HCT116 (cell line): ENCODE results near the gene ZBTB47. TPM values are rescaled to one million over a fixed set of nuclear protein-coding genes. Genes with fewer than 3 reads are reported as not detected.

Experiments used
- ATAC-seq: fragments of 200-7000 bp; cut with Tn5 transposase; 2 replicates; pipeline ENCODE4 v1.9.1; 2020; ENCODE audit warnings: mild to moderate bottlenecking, moderate library complexity
- BruUV-seq: library from RNA; stranded (reverse); fragments of 400-500 nt; replicated peaks from 2 replicates; lab custom pipeline; 2021; lab: Mats Ljungman, UMichigan
- CTCF ChIA-PET: fragments of 300-600 bp; sonication (Branson Sonifier 250); formaldehyde crosslinking; loops from one replicate; lab custom pipeline; 2021; ENCODE audit warnings: antibody characterized with exemption; lab: Charles Lee
- POLR2A ChIA-PET: fragments of 300-600, 350-600 bp; sonication (Branson Sonifier 250); formaldehyde crosslinking; loops from one replicate; lab custom pipeline; 2021; ENCODE audit warnings: antibody characterized with exemption; lab: Charles Lee
- RAD21 ChIA-PET, 2 experiments: fragments of 300-600 bp; sonication (Branson Sonifier 250); formaldehyde crosslinking; loops; one replicate each; lab custom pipeline; 2023; ENCODE audit warnings: low total read pairs in 2 of 2; ENCODE audit not compliant: uncharacterized antibody in 2 of 2, unreplicated experiment in 2 of 2, low non-redundant PET in 1 of 2; lab: Charles Lee
- DNase-seq: peaks from one replicate; pipeline ENCODE4 v3.0.0-alpha.2; 2010; ENCODE audit warnings: low read depth, low spot score
- H2AFZ ChIP-seq: fragments of 200-600 bp; shearing (Covaris generic), sonication (generic); 2 replicates; pipeline ENCODE4 v1.6.1; 2017; ENCODE audit warnings: low read depth, mixed run types, mixed read lengths, antibody characterized with exemption, low read length; ENCODE audit not compliant: poor library complexity, severe bottlenecking
- H3K27ac ChIP-seq: 2 replicates; pipeline ENCODE4 v1.5.1; 2012; ENCODE audit warnings: low read depth, low read length
- H3K27me3 ChIP-seq: fragments of 200-600 bp; sonication (generic); 2 replicates; pipeline ENCODE4 v1.6.1; 2016; ENCODE audit warnings: mixed run types, low read length, mixed read lengths; ENCODE audit not compliant: insufficient read depth
- H3K36me3 ChIP-seq, 2 experiments: fragments of 200-500 bp in 1 of 2; fragments of 200-600 bp in 1 of 2; sonication (Bioruptor generic) in 1 of 2; sonication (generic) in 1 of 2; 2 replicates each; pipeline versions ENCODE4 v1.5.1 to v1.6.1; 2014 to 2016; ENCODE audit warnings: low read length in 2 of 2, inconsistent platforms in 1 of 2, mixed read lengths in 1 of 2, mixed run types in 1 of 2; ENCODE audit not compliant: insufficient read depth in 2 of 2, control insufficient read depth in 1 of 2
- H3K4me1 ChIP-seq, 2 experiments: fragments of 200-600 bp in 1 of 2; sonication (generic) in 1 of 2; 2 replicates each; pipeline versions ENCODE4 v1.5.1 to v1.6.1; 2012 to 2017; ENCODE audit warnings: low read length in 2 of 2, inconsistent platforms in 1 of 2, mild to moderate bottlenecking in 1 of 2, mixed read lengths in 1 of 2, mixed run types in 1 of 2, moderate library complexity in 1 of 2; ENCODE audit not compliant: insufficient read depth in 2 of 2, control insufficient read depth in 1 of 2
- H3K4me2 ChIP-seq: fragments of 200-600 bp; sonication (generic); 2 replicates; pipeline ENCODE4 v1.6.1; 2017; ENCODE audit warnings: mixed run types, low read length, mixed read lengths
- H3K4me3 ChIP-seq, 2 experiments: fragments of 200-600 bp in 1 of 2; sonication (generic) in 1 of 2; replicated peaks in 1 of 2; 2 replicates each; pipeline ENCODE4 v1.5.1; 2011 to 2016; ENCODE audit warnings: low read length in 2 of 2, control low read depth in 1 of 2, low read depth in 1 of 2, mild to moderate bottlenecking in 1 of 2, mixed read lengths in 1 of 2, mixed run types in 1 of 2
- H3K79me2 ChIP-seq: fragments of 200-600 bp; sonication (generic); 2 replicates; pipeline ENCODE4 v1.6.1; 2017; ENCODE audit warnings: mild to moderate bottlenecking, mixed run types, low read length, moderate library complexity, mixed read lengths; ENCODE audit not compliant: insufficient read depth
- H3K9ac ChIP-seq: fragments of 200-600 bp; sonication (generic); 2 replicates; pipeline ENCODE4 v1.6.1; 2016; ENCODE audit warnings: low read length, mixed read lengths
- H3K9me2 ChIP-seq: fragments of 200-600 bp; sonication (generic), shearing (Covaris generic); 2 replicates; pipeline ENCODE4 v1.6.1; 2017; ENCODE audit warnings: mixed run types, mild to moderate bottlenecking, moderate library complexity; ENCODE audit not compliant: insufficient read depth
- H3K9me3 ChIP-seq, 2 experiments: fragments of 200-500 bp in 1 of 2; fragments of 200-600 bp in 1 of 2; sonication (Bioruptor generic) in 1 of 2; sonication (generic) in 1 of 2; 2 replicates each; pipeline ENCODE4 v1.6.1; 2014 to 2017; ENCODE audit warnings: low read length in 2 of 2, mixed read lengths in 2 of 2, inconsistent platforms in 1 of 2, low read depth in 1 of 2, mild to moderate bottlenecking in 1 of 2, mixed run types in 1 of 2, moderate library complexity in 1 of 2; ENCODE audit not compliant: control insufficient read depth in 1 of 2, insufficient read depth in 1 of 2
- H4K20me1 ChIP-seq: fragments of 200-600 bp; sonication (generic), shearing (Covaris generic); 2 replicates; pipeline ENCODE4 v1.6.1; 2017; ENCODE audit warnings: mixed run types, mild to moderate bottlenecking, moderate library complexity; ENCODE audit not compliant: insufficient read depth
- ATF3 ChIP-seq: IDR thresholded peaks from 2 replicates; pipeline ENCODE4 v1.6.1; 2012
- POLR2A ChIP-seq: IDR thresholded peaks from 2 replicates; pipeline ENCODE4 v1.7.0; 2011; ENCODE audit warnings: borderline replicate concordance; ENCODE audit not compliant: insufficient read depth, insufficient read length; ENCODE audit errors: extremely low read depth
- RAD21 ChIP-seq: IDR thresholded peaks from 2 replicates; pipeline ENCODE4 v1.6.1; 2012; ENCODE audit warnings: low read depth, mild to moderate bottlenecking
- REST ChIP-seq: IDR thresholded peaks from 2 replicates; pipeline ENCODE4 v1.6.1; 2012; ENCODE audit warnings: low read depth
- ZBTB33 ChIP-seq: IDR thresholded peaks from 2 replicates; pipeline ENCODE4 v1.6.1; 2011; ENCODE audit warnings: mild to moderate bottlenecking, low read length, moderate library complexity; ENCODE audit not compliant: insufficient replicate concordance; ENCODE audit errors: extremely low read depth
- intact Hi-C: fragments of 100-400 bp; cut with micrococcal nuclease; formaldehyde crosslinking; loops from 2 replicates; pipeline ENCODE4 v1.10.0; 2022
- total RNA-seq: library from RNA; stranded (reverse); gene quantifications from one replicate; pipeline ENCODE4 v1.2.1, GENCODE V29; 2021; ENCODE audit not compliant: unreplicated experiment

Gene ZBTB47
- total RNA-seq, 1 experiment from 2014 or later = 6.3 TPM

- TF ChIP-seq REST (no peak), ZBTB33 (no peak), POLR2A (no peak)
Observed at GRCh38 chr3:42655331-42655888, 1.9 kb downstream of the ZBTB47 start (continued).

GRCh38 chr3:42655980-42656679 is 2.6 kb downstream of the ZBTB47 start:
- H3K4me3 ChIP-seq = no peak overlapping the region
- H3K27me3 ChIP-seq = no peaks in the 10 kb centered on the region
- H3K9me3 ChIP-seq = no peaks in the 10 kb centered on the region
- no peak overlapping the region for H2AFZ ChIP-seq
- H4K20me1 ChIP-seq = no peaks in the 10 kb centered on the region
- TF ChIP-seq RAD21 (no peak), ATF3 (no peak)
- no TSS peak for BruUV-seq
- intact Hi-C loops = no loop called here
- H3K9me2 ChIP-seq = no peaks in the 10 kb centered on the region
- peak overlapping the region; percentile 84; the same call in 1 of the 2 replicates for H3K27ac ChIP-seq
- CTCF ChIA-PET = interaction anchor here (1.1 kb wide), 1 partner anchor 90 kb away, joined by 4 read pairs; no protein-coding TSS in a partner anchor
- ATAC-seq = no peak
- H3K36me3 ChIP-seq = no peaks in the 10 kb centered on the region
- peak overlapping the region; percentile 86; the same call in 1 of the 2 replicates for H3K9ac ChIP-seq
- H3K79me2 ChIP-seq = peaks cover 16% of the 10 kb centered on the region; the same call in 1 of the 2 replicates
- RAD21 ChIA-PET = no interaction called here
- H3K4me1 ChIP-seq = peaks cover 37 to 52% of the 10 kb centered on the region in 2 experiments
- POLR2A ChIA-PET = no interaction called here
- peak overlapping the region; percentile 99 for H3K4me2 ChIP-seq
- DNase-seq = no peak
